GM21786 (cell line): ENCODE measurements around the gene FXYD6.

Experiments used
- ATAC-seq: cut with Tn5 transposase; IDR thresholded peaks from one replicate; pipeline ENCODE4 v1.9.1; 2021; ENCODE audit not compliant: unreplicated experiment

Gene FXYD6

DNA sequence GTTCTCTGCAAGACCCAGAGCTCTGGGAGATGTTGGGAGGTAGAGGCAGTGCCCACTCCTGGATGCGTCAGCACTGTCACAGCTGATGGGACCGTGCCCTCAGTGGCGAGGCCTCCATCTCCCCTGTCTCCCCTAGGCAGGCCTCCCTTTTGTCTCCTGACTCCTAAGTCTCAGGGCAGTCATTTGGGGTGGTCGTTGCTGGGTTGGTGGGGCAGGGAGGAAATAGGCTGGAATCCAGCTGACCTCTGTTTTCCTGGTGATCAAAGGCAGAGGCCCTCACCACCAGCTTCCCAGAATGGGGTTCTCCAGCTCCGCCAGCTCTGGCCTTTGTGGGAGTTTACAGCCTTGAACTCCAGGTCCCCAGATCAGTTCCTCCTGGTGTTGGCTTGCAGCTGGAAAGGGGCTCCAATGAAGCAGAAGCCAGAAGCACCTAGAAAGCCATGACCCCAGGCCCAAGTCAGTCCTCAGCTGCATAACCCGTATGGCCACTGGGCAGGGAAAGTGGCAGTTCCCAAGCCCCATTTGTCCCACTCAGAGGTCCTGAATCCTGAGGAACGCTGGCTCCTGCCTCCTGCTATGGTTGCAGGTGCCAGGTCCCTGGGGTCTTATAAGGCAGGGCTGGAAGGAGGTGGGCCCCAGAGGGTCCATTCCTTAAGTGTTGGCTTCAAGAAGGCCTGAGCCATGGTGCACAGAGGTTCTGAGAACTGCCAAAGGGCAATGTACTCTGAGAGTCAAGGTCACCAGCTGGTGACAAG lies 44.6 kb downstream of the FXYD6 start:
- ATAC-seq: no peak

DNA sequence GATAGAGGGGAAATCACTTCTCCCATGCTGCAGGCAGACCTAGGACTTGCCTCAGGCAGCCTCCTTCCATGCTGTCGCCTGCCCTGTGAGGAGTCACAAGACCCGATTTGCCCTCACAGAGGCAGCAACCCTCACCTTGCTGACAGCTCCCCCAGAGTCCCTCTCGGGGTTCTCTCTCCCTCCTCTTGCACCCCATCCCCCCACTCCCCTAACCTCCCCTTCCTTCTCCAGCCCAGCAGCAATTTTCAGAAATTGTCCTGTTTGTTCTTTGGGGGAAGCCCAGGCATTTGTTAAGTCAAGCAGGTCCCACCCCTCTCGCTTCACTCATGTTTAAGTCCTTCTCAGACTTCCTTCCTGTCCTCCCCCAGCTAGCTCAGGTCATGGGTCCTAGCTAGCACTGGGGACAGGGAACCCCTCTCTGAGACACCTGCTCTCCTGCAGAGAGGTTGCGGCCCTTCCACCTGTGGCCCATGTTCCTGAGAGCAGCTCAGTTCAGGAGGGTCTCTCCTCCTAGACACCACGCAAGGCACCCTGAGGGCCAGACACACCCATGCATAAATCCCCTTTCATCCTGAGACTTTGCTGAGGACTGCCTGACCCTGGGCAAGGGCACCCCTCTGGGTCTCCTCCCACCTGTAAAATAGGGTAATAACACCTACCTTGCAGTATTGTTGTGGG lies 45.6 kb downstream of the FXYD6 start:
- no peak for ATAC-seq

DNA sequence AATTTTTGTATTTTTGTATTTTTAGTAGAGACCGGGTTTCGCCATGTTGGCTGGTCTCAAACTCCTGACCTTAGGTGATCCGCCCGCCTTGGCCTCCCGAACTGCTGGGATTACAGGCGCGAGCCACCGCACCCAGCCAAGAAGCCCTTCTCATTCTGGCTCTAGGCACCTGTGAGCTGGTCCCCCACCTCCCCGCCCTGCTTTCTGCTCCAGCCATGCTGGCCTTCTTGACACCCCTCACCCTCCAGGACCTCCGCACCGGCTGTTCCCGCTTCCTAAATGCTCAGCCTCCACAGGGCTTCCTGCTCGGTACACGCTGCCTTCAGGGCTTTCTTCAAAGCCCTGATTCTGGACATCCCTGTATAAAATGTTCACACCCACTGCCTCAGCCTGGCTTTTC lies 46.4 kb downstream of the FXYD6 start:
- no peak for ATAC-seq

DNA sequence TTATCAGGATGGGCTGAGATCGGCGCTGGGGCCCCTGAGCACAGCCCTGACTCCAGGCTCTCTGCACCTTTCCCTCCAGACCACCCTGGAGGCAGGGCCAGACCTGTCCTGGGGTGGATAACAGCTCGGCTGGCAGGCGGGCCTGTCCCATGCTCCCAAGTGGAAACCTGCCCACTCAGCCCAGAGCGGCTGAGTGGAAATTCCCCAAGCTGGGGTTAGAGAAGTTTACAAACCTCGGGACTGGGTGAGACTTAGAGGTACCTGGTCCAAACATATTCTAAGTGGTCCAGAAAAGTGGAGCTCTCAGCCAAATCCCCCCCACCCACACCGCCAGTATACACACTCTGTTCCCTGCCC lies 47.1 kb downstream of the FXYD6 start:
- peak; percentile 10 for ATAC-seq

DNA sequence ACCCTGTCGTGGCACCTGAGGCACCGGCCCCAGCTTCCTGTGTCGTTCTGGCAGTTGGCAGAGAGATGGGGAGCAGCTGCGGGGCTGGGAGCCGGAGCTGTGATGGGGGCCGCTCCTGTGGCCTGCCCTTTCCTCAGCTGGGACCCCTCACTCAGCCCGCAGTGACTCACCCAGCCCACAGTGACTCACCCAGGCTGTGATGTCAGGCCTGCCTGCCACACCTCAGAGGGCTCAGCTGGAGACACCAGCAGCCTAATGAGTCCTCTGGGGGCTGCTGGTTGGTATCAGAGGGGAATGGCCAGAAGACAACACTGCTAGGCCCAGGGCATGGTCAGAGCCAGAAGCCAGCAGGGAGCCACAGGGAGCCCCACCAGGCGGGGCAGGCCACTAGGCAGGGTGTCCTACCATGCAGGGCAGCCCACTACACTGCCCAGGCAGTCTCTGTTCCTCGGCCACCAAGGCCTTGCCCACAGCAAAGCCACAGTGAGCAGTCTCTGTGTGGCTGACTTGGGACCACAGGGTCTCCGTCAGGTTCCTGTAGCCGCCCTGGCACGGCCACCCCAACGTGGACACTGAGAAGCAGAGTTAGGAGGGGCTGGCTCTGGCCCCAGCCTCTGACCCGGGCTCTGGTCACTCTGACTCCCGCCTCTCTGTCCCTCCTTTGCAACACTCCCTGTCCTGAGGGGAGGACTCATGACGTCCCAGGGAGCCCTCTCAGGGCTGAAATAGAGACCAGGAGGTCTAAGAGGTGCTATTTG lies 47.7 kb downstream of the FXYD6 start:
- peak; percentile 78 for ATAC-seq

DNA sequence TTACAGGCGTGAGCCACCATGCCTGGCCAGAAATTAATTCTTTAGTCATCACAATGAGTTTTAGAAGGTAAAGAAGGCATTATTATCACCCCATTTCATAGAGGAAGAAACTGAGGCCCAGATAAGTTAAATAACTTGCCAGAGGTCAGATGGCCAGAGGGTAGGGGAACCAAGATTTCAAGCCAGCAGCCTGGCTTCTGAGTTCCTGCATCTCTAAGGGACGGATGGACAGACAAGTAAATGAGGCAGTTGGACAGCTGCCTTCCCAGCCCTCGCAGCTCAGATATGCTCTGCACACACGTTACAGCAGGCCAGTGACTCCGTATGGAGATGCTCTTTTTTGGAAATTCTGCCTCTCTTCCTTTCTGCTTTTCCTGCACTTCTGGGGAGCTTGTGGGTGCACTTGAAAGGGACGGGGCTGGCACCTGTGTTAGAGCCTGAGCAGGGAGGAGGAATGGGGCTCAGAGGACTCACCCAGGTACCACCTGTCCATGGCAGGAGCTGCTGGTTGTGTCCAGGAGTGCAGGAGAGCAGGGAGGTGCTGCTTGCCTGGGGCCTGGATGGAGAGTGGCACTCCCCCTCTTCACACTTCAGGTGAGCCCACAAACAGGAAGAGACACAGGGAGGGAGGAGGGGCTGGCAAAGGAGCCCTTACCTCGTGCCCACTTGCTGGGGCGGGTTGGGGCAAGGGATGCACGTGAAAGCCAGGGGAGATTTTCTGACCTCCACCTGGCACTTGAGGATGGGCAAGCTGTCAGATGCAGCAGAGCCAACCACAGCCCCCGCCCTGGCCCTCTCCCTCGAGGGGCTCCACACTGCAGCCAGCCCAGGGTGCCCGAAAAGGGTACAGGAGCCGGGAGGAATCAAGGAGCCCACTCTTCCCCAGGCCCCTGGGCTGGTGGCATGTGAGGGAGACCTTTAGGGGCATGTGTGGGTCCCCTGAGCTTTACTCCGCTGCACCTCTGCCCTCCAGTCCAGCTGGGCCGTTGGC lies 48.6 kb downstream of the FXYD6 start:
- ATAC-seq: no peak

DNA sequence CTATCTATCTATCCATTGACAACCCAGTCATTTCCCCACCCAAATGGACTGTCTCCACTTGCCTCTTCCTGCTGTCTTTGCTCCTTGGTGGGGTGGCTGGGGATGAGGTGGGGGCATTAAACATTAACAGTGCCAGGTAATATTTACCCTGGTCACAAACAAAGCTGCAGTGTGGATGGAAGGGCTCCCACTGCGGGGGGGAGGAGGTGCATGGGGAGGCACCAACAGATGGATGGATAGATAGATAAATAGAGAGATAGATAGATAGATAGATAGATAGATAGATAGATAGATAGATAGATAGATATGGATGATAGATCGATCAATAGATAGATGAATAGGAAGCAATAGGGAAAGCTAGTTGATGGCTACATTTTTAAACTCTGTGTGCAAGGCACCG lies 49.6 kb downstream of the FXYD6 start:
- ATAC-seq: no peak

DNA sequence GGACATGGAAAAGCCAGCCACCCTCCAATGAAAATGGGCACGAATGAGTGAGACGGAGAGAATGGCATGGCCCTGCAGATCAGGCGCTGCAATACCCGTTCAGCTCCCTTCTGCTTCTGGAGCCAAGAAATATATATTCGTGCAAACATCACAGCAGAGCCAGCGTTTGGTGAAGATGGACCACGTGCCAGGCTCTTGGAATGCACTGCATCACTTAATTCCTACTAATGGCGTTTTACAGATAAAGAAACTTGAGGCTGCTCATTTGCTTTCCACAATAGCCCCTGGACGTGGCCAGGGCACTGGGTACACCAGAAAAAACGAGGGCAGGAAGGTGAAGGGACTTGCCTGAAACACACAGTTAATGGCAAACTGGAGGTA lies 50.3 kb downstream of the FXYD6 start:
- no peak for ATAC-seq

DNA sequence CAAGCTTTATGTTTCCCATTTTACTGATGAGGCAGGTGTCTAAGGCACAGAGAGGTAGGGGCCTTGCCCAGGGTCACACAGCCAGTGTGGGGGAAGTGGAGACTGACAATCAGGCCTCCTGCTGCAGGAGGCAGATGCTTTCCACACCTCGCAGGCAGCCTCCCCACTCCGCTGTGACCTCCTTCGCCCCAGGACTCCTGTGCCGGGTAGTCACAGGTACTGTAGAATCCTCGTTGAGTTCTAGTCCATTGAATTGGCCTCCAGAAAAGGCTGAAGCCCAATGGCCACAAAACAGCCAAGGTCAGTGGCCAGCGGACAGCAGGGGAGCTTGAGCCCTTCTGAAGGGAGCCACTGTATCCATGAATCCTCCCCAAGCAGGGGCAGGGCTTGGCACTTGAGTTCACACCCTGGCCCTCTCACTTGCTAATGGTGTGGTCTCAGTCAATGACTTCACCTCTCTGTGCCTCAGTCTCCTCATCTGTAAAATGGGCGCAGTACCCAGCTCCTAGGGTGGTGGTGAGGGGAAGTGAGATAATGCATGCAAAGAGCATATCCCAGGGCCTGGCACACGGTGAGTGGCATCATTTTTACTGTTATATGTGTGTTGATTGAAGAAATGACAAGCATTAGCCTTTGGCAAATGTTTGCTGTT lies 50.8 kb downstream of the FXYD6 start:
- no peak for ATAC-seq

DNA sequence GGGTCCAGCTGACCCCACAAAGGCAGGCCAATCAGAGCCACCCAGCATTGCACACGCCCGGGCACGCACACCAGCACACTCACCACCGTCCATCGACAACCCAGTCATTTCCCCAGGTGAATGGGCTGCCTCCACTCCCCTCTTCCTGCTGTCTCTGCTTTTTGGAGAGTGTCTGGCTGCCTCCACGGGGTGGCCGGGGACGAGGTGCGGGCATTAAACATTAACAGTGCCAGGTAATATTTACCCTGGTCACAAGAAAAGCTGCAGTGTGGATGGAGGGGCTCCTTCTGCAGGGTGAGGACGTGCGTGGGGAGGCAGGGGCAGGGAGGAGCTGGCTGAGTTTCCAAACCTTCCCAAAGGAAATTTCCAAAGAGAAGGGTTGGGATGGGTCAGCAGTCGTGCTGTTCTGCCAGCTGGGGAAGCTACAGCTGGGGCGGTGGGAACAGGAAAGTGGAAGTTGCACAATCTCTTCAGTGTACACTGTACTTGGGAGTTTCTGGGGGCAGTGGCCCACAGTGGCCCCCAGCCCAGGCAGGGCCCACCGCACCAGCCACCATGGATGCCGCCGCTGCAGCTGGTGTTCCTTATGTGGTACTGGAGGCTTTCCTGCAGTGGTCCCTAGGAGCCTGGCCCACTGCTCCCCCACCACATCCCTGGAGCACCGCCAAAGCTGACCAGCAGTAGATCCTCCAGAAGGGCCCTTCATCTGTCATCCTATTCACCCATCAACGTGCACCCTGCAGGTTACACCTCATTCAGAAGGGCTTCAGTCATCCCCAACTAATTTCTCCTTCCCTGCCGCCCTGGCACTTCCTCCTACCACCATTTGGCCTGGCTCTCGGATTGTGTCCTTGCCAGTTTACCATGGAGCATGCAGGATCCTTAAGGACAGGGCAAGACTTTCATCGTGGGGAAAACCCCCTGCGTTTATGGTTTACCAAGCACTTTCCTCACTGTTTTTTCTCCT lies 51.6 kb downstream of the FXYD6 start, which contains the start of gene FXYD2:
TSS of gene FXYD2 (minus strand) at position 174 of the 967 bp plus-strand sequence. CDS start at position 108, 66 bp downstream.
- ATAC-seq: no peak

DNA sequence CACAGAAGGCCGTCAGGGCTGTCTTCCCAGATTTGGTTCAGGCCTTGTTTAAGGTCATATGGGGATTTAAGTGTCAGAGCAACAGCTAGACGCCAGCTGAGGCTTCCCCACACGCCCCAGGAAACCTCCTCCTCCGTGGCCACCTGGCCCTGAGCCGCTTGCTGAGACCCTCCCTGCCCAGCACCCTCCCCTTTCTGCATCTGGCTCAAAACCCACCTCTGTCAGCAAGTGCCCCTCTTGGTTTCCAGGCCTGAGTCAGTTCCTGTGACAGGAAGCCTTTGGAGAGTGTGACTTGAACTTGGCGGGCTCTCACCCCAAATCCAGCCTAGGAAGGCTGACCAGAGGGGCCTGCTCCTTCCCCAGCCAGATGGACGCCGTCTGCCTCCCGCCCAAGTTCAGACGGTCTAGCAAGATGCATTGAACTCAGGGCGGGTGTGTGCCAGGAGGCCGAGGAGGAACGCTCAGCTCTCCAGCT lies 52.5 kb downstream of the FXYD6 start:
- no peak for ATAC-seq

DNA sequence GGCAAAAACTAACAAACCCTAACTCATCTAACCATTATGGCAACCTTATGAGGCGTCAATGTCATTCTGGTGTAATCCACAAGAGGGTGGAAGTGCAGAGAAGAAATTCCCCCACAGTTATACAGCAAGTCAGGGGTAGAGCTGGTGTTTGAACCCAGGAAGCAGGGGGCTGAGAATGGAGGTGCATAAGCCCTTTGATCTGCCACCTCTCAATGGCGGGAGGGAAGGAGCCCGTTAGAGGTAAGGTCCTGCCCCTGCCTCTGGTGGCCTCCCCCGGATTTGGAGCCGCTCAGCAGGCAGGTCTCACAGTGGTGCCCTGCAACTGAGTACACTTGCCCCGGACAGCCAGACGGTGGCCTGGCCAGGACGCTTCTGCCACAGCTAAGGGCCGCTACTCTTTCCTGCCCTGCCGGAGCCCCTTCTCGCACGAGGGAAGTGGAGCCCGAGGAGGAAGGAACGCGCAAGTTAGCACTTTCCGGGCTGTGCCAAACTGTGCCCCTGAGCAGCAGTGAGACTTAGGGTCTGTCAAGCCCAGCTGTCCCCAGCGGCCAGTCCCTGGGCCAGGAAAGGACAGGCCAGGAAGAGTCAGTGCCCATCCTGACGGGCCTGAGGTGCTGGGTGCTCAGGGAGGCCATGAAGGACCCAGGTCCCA lies 53.0 kb downstream of the FXYD6 start:
- no peak for ATAC-seq

DNA sequence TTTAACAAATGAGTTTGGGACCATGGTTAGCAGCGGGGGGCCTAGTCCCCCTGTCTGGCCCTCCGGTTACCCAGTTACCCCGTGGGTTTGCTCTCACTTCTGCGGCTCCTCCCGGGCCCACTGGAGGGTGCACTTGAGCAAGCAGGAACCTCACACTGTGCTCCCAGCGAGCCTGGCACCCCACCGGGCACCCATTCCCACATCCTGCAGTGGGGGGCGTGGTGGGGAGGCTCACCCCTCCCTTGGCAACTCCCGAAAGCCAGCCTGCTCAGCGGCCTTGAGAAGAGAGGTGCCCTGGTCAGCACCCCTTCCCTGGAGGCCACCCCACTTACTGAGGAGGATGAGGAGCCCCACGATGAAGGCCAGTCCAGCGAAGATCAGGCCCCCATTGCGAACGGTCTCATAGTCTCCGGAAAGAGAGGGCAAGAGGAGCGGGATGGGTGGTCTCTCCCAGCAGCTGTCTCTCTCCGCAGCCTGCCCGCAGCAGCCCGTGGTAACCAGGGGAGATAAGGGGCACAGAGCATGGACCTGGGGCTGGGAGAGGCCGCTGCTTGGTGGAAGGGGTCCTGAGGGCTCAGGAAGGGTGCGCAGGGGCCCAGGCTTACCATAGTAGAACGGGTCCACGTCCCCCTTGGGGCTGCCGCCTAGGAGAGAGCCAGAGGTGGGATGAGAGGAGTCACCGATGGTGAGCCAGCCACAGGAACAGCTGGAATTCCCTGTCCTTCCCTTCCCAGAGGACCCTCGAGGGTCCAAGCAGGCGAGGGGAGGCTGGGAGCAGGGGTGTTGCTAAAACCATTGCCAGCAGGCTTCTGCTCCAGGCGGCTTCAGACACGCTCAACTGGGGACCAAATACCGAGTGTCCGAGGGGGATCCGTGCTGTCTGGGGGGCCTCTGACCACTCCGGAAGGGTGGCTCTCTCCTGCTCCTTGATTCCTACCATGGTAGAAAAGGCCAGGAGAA lies 54.1 kb downstream of the FXYD6 start:
- no peak for ATAC-seq

DNA sequence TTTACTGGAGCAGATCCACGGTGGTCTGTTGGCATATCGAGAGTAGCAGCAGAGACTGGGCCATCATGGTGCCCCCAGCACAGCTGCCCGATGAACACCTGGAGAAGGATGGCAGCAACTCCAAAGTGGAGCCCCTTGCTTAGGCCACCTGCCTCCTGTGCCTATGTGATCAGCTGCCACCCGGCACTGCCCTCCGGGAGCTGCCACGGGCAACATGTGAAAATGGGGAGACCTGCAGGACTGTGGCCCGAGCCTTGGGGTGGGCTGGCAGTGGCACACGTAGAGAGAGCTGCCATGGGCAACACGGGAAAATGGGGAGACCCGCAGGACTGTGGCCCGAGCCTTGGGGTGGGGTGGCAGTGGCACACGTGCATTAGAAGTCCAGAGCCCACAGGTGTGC lies 55.0 kb downstream of the FXYD6 start:
- no peak for ATAC-seq

DNA sequence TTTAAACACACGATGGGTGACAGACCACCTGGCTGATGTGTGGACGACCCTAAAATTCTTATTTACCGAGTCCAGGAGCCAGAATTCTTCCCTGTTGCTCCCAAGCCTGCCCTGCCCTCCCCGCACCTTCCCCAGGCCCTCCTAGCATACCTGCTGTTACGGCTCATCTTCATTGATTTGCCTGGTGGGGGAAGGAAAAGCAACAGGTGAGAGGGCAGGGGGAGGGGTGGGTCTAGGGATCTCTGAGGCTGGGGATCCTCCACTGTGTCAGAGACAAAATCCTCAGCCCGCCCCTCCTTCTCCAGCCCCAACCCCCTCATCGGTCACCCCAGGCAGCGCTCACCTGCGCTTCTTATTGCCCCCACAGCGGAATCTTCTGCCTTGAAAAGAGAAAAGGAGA lies 55.9 kb downstream of the FXYD6 start:
- no peak for ATAC-seq

DNA sequence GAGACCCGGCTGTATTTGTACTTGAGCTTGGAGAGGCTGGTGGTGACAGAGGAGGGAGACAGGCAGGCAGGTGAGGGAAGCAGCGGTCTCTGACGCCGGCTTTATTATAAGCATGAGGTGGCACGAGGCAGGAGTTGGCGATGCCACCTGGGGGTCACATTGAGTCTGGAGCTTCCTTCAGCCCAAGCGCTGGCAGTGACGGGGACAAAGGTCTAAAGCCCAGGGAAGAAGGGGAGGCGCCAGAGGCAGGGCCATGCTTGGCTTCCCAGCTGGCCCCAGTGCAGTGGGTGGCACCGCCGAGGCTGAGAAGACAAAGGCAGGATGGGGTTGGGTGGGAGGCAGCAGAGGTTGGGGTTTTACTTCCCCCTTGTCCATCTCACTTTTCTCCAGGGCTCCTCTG lies 56.4 kb downstream of the FXYD6 start:
- no peak for ATAC-seq
